ENCODE data around the gene ENGASE.
"Not testable (repeated sequence)": the region's sequence is repeated elsewhere in the genome, so short reads cannot be mapped to it uniquely, and the experiment has no call there.

ENGASE gene, protein sequence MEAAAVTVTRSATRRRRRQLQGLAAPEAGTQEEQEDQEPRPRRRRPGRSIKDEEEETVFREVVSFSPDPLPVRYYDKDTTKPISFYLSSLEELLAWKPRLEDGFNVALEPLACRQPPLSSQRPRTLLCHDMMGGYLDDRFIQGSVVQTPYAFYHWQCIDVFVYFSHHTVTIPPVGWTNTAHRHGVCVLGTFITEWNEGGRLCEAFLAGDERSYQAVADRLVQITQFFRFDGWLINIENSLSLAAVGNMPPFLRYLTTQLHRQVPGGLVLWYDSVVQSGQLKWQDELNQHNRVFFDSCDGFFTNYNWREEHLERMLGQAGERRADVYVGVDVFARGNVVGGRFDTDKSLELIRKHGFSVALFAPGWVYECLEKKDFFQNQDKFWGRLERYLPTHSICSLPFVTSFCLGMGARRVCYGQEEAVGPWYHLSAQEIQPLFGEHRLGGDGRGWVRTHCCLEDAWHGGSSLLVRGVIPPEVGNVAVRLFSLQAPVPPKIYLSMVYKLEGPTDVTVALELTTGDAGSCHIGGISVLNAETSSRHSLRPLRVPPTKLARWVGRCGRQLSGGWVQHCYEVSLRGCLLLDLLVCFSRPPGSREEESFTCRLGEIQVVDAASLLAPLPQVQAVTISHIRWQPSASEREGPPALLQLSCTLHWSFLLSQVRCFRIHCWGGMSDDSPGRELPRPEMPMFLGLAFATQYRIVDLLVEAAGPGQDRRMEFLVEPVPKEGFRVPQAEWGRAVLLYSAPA

DNA sequence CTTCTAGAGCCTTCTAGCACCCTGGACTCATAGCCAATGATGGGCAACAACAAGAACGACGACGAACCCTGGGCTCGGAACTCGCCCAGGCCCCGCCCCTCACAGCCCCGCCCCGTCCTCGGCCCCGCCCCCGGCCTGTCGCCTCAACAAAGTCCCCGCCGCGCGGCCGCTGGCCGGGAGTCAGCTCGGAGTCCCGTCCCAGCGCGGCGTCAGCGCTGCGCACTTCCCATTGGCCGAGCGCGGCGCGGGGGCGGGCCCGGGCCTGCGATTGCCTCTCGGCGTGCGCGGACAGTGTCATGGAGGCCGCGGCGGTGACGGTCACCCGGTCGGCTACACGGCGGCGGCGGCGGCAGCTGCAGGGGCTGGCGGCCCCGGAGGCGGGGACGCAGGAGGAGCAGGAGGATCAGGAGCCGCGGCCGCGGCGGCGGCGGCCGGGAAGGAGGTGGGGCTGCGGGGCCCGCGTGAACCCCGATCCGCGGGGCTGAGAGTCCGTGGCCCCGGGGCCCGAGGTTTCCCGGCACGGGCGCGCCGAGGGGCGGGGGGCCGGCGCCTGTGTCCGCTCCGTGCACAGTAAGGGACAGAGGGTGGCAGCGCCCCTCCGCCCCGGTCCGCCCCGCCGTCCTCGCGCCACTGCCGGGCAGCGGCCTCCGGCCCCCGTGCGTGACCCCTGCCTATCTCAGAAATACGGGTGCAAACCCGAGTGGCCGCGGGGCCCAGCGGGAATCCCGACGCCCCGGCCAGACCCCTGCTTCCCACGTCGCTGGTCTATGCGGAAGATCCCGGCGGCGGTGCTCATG lies at the start of gene ENGASE:
Gene ENGASE (plus strand): TSS at position 176 of the 797 bp plus-strand sequence. CDS start 121 bp downstream, at position 297.
- no peak for DNase-seq

DNA sequence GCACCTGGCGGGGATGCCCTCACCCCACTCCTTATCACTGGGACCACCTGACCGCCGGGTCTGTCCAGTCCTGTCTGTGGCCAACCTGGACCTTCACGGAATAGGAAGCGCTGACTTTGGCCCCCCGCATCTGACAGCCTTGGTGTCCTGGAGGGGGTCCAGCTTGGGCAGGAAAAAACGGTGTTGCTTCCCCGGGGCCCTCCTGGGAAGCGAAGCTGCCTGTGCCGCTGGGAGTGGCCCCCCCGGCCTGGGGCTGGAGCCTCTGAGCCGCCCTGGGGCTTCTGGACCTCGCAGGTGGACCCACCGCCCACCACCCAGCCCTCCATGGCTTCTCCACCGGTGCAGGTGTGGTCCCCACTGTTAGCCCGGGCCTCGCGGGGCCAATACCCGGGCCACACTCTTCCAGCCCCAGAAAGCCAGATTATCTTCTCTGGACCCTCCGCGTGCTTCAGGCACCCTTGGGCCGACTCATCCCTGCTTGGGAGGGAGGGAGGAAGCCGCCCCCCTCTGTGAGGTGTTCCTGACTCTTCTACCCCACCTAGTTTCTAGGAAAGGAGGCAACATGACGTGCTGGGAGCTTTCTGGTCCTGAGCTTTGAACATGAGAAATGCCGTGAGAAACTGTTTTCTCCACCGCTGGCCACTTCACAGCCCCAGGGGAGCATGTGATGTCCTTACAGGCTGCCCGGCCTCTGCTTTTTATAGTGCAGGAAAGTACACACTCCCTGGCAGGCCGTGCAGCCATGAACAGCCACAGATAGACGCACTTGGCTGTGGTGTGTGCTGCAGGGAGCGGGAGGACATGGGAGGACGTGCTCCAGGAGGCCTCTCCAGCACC lies 49.5 kb upstream of the ENGASE start:
- no peak for DNase-seq

DNA sequence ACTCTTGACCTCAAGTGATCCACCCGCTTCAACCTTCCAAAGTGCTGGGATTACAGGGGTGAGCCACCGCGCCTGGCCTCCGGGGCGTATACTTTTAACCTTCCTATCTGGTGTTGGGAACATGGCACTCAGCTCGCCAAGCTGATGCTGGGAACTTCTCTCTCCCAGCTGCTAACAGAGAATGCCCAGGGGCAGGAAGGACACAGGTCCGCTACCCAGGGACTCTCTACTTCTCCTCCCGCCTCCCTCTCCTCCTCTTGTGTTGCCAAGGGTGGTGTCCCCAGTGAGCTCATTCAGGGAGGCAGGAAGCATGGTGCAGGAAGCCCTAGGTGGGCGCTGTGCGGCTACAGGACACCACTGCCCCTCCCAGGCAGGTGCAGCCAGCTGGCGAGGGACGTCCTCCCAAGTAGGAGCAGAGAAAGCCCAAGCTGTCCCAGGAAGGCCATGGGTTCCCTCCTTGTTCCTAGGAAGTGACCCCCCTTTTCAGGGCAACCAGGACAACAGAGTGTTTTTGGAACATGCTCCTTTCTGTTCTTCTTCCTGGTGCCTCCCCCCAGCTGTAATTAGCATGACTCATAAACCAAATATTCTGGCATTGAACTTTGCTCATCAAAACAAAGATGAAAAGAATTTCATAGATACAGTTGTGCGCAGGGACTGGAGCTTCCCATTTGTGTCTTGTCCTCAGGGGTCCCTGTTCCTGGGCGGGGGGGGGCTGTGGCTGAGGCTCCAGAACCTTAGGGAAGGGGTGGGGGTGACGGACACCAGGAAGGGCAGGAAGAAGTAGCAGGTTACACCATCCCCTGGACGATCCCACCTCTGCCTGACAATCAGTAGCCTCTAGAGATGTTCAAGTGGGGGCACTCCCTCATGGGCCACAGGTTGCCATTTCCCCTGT lies 48.0 kb upstream of the ENGASE start:
- DNase-seq: no peak

DNA sequence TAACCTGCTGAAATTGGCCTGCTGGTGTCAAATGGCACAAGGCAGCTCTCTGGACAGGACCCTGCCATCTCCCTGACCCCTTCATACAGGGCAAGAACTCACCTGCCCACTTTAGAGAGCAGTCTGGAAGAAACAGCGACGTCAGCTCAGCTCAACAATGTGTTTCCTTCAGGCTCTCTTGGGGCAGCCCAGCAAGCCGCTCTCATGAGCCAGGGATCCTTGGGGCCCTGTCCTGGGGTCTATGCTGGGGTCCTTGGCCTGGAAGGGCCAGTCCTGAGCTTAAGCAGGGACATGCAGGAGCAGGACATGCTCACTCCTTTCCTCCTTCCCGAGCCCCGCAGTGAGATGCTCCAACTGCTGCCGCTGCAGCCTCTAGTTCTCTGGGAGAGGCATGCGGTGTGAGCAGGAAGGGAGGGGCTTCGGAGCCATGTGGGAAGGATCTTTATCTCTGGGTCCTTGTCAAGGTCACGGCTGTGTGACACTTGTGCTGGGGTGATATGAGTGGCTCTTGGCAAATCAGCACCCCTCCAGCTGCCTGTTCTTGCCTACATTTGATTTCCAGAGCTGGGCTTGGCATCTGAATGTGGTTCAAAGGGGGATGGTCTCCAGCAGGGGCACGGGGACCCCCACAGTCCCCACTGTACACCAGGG lies 47.2 kb upstream of the ENGASE start:
- no peak for DNase-seq

DNA sequence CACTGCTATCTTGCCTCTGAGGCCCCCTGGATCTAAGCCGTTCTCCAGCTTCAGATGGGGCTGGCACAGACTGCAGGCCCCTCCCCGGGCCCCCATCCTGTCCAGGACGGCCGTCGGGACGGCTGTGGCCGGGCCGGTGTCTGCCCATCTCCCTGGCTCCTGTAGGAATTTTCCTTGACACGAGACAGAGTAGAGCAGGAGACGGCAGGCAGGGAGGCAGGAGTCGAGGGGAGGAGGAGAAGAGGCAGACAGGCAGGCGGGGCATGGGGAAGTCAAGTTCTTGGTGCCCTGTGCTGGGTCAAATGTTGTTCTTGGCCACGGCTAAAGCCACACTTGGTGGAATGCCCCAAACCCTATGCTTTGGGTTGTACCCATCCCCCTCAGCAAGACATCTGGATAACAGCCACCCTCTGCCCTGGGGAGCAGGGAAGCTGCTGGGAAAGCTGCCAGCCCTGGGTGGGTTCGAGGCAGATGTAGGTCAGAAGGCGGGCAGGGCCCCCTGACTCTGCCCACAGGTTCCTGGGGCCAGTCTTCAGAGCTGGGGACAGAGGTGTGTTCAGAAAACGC lies 46.6 kb upstream of the ENGASE start:
- DNase-seq: no peak

DNA sequence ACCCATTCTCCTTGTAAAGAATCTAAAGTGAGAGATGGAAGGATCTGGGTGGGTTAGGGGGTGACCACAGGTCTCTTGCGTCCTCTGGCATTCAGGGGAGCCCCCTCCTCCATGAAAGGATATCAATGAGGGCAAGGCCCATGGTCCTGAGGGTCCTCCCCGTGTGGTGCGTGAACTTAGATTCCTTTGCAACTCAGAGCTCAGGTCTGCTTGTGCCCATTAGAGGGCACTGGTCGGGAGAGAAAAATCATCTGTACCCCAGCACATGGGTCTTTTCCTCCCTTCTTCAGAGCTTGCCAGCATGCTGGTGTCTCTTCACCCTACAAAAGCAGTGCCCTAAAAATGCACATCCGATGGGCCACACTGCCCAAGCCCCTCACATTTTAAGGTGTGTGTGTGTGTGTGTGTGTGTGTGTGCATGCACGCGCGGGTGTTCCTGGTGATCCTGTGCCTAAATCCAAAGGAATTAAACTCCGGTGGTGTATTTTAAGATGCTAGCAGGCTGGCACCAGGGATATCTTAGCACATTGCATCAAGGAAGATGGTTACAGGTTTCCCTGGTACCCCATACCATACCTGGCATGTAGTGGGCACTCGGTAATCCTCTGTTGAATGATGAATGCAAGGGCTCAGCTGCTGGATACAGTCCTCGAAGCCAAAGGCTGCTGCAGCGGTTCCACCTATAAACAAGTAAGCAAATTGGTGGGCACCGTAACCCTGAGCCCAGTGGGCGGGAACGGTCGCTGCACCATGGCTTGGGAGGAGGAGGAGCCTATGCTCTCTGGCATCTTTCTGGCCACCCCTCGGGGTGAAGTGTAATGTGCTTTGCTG lies 45.9 kb upstream of the ENGASE start:
- no peak for DNase-seq

DNA sequence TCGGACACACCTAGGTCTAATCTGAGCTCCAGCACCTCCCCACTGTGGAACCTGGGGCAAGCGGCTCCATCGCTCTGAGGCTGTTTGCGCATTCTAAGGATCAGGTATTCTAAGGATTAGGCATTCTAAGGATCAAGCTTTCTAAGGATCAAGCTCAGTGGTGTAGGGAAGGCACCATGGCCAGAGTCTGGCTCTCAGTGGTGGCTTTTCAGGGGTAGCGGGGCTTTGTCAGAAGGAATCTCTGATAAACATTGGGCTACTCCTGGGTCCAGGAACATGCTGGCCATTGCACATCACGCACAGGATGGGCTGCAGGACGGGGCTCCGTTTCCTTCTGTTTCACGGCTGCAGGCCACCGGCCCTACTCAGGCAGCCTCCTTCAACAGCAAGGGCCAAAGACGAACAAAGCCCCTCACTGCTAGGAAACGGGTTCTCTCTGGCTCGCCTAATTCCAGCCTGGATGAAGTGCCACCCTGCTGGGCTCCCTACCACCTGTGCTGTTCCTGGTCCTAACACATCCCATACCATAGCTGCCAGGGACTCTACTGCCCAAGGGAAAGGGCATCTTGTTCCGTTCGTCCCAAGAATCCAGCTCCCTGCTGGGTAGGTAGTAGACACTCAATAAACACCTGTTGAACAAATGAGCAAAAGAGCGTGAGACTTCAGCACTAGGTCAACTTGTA lies 45.2 kb upstream of the ENGASE start:
- no peak for DNase-seq

DNA sequence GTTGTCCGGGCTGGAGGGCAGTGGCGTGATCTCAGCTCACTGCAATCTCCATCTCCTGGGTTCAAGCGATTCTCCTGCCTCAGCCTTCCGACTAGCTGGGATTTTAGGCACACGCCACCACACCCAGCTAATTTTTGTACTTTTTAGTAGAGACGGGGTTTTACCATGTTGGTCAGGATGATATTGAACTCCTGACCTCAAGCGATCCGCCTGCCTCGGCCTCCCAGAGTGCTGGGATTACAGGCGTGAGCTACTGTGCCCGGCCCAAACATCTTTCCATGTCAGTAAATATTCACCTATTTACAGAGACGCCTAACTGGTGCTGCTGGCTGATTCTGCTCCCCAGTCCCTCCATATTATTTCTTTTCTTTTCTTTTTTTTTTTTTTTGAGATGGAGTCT lies 44.0 kb upstream of the ENGASE start:
- DNase-seq: not testable (repeated sequence)

DNA sequence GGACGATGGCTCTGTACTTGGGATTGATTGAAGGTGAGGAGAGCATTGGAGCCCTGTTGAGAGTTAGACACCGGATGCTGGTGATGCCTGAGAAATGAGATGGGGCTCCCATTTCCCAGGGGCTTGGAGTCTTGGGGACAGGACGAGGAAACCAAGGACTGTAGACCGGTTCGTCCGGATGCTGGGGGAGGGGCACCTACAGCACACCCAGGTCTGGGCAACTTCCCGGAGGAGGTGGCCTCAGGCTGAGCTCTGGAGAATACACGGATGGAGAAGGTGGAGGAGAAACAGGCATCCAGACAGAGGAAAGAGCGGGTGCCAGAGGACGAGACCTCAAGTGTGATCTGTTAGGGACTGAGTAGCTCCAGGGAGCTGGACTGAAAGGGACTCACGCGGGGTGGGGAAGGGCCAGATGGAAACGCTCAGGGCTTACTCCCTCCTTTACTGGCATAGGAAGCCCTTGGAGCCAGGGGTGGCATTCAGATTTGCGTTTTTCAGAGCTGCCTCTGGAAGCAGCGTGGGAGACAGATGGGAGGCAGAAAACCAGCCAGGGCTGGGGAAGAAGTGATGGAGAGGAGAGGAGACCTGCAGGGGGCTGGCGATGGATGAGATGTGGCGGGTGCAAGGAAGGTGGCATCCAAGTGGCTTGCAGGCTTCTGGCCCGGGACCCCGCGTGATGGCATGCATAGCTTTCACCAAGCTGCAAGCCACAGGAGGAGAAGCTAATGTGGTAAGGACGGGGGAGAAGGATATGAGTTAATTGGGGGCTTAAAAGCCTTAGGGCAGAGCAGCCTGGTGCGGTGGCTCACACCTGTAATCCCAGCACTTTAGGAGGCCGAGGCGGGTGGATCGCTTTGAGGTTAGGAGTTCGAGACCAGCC lies 42.4 kb upstream of the ENGASE start:
- DNase-seq: no peak

DNA sequence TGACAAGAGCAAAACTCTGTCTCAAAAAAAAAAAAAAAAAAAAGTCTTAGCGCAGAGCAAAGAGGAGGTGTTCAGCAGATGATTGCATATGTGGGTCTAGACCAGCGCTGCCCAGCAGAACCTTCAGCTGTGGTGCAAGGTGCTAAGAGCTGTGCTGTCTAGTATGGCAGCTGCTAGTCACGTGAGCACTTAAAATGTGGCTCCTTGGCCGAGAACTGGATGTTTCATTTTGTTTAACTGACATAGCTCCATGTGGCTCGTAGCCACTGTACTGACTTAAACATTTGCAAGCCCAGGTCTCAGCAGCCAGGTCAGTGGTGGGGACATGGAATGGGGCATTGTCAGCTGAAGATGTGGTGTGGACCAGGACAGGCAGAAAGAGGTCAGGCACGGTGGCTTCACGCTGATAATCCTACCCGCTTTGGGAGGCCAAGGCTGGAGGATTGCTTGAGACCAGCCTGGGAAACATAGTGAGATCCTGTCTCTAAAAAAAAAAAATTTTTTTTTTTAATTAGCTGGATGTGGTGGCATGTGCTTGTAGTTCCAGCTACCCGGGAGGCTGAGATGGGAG lies 41.5 kb upstream of the ENGASE start:
- DNase-seq: no peak

DNA sequence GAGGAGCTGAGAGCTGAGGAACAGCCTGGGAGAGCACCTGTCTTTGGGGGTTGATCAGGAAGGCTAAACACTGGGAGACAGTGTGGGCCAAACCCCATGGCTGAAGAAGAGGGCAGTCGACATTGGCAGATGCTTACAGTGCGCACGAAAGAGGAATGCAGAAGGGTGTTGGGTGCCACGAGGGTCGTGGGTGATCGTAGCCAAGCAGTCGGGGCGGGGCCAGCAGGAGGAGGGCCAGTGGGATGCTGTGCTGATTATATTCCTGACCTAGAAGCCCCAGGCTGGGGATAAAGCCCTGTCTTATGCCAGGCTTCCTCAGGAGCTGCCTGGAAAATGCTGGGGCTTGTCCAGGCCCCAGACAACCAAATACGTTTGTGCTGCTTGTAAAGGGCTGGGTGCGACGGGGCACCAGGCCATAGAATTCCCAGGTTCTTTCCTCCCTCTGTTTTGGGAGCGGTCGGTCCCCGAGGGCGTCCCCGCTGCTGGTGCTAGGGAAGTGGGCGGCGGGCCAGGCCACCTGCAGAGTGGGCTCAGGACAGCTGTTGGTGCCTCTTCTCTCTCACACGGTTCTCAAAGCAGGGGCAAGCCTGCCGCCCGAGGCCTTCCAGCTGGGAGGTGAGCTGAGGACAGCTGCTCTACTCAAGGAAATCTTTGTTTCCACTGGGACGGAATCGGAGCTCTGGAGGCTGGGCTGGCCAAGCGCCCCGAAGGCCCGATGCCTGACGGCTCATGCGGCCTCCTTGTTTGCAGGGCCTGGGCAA lies 40.7 kb upstream of the ENGASE start:
- DNase-seq: no peak

DNA sequence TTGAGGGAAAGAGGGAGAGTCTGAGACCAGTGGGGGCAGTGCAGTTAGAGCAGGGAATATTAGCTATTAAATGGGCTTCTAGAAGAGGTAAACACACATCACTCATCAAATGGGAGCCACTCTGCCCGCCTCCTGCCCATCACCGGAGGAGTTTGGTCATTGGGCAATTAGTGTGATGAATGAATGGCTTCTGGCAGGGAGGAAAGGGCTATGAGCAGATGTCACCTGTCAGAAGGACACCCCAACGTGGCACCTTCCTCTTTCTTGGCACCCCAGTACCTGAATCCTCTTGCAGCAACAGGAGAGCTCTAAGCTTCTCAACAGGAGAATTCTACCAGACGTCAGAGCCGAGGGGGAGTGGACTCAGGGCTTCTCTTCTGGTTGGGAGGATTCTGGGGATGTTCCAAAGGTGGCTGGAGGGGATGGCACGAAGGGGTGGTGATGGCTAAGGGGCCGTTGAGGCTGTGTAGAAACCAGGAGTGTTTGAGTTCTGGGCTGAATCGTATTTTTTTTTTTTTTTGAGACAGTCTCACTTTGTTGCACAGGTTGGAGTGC lies 39.6 kb upstream of the ENGASE start:
- no peak for DNase-seq

DNA sequence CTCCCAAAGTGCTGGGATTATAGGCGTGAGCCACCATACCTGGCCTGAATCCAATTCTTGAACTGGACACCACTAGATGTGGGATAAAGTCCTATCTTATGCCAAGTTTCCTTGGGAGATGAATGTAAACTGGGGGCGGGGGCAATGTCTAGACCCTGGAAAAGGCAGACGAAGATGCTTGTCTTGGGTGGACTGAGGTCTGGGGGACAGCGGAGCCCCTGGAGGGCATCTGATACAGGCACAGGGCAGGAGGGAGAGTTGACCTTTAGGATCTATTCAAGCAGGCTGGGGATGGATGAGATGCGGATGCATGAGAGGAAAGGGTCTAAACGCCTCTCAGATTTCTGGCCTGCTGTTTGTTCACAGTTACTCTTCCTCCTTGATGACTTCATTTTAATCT lies 38.9 kb upstream of the ENGASE start:
- no peak for DNase-seq

DNA sequence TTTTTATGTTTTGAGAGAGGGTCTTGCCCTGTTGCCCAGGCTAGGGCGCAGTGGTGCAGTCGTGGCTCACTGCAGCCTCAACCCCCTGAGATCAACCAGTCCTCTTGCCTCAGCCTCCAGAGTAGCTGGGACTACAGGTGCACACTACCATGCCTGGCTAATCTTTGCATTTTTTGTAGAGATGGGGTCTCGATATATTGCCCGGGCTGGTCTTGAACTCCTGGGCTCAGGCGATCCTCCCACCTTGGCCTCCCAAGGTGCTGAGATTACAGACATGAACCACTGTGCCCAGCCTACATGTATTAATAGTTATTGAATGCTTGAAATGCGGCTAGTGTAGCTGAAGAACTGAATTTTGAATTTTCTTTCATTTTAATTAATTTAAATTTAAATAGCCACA lies 38.4 kb upstream of the ENGASE start:
- DNase-seq: no peak

DNA sequence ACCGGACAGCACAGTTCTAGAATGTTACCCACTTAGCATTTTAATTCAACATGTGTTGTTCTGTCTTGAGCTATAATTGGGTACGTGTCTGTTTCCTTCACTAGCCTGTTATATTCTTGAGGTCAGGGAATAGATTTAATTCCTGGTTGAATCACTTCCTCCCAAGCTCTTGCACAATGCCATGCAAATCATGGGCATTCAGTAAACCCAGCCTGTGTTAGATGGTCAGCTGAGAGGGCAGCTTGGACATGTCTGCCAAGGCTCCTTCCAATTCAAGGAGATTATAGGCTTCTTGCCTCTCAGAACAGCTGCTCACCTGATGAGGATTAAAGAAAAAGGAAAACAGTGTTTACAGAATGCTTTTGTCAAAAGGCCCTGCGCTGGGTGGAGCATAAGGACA lies 38.0 kb upstream of the ENGASE start:
- no peak for DNase-seq

DNA sequence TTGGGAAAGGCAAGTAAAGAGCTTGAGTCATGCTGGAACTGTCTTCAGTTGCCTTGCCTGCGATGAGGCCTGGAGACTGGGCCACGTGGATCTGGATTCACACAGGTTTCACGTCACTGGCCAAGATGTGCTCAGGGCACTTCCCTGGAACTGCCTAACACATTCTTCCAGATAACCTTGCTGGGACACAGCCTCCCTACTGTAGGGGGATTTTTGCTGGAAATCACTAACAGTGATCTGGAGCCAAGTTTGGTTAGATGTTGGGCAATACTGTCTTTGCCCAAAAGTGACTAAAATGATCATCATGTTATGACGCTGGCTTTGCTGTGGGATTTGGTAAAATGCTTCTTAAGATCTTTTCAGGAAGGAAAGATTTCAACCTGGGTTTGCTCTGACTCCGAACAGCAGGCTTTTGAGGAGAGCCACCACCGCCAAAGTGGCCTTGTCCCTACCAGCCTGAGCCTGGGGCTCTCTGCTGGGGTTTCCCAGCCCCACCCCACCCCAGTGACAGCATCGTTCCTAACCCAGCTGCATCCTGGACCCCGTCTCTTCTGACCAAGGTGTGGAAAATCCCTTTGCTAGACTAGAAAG lies 36.0 kb upstream of the ENGASE start:
- no peak for DNase-seq

Data from cortex of kidney (tissue), 1 donor.